ENCODE measurements around the gene TRPT1.

DNA sequence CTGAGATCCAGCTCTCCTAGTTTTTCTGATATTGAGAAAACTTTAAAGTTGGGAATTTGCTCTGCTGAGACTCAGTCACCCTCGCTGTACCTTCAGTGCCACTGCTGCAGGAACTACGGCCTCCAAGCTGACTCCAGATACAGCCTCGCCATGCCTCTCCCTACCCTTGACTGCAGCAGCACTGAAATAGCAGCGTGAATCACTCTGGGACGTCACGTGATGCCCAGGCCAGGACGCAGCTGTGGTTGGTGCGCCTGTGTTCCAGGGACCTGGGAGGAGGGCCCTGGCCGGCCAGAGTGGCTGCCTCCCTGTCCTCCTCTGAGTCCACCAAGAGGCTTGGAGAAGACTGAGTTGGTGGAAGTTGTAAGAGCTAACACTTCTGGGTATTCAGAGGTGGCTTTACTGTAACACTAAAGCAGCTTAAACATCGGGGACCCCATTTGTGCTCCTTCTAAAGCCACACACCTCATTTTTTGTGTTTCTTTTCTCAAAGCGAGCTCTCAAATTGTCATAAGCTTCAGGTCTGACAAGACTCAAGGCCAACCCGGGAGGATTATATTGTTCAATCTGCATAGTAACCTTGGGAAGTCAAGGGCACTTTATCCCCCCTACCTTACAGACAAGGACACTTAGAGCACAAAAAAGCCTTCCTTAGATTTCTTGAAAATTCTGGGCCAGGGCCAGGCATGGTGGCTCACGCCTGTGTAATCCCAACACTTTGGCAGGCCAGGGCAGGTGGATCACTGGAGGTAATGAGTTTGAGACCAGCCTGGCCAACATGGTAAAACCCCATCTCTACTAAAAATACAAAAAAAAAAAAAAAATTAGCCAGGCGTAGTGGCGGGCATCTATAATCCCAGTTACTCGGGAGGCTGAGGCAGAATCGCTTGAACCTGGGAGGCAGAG lies 44.2 kb downstream of the TRPT1 start:
- TF ChIP-seq, protein P1, sequence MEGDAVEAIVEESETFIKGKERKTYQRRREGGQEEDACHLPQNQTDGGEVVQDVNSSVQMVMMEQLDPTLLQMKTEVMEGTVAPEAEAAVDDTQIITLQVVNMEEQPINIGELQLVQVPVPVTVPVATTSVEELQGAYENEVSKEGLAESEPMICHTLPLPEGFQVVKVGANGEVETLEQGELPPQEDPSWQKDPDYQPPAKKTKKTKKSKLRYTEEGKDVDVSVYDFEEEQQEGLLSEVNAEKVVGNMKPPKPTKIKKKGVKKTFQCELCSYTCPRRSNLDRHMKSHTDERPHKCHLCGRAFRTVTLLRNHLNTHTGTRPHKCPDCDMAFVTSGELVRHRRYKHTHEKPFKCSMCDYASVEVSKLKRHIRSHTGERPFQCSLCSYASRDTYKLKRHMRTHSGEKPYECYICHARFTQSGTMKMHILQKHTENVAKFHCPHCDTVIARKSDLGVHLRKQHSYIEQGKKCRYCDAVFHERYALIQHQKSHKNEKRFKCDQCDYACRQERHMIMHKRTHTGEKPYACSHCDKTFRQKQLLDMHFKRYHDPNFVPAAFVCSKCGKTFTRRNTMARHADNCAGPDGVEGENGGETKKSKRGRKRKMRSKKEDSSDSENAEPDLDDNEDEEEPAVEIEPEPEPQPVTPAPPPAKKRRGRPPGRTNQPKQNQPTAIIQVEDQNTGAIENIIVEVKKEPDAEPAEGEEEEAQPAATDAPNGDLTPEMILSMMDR (IDR thresholded peaks at IDR 0.05): no peak
- TF ChIP-seq POLR2A (IDR thresholded peaks at IDR 0.05): peak; percentile 71

Measured in testis (tissue), 2 donors.